ENCODE results near the gene SMAD7.

GRCh38 chr18:48891721-48892120 lies 59.0 kb downstream of the SMAD7 start:
- no peak for TF ChIP-seq POLR2A (IDR thresholded peaks at IDR 0.05)
- TF ChIP-seq, protein P1, sequence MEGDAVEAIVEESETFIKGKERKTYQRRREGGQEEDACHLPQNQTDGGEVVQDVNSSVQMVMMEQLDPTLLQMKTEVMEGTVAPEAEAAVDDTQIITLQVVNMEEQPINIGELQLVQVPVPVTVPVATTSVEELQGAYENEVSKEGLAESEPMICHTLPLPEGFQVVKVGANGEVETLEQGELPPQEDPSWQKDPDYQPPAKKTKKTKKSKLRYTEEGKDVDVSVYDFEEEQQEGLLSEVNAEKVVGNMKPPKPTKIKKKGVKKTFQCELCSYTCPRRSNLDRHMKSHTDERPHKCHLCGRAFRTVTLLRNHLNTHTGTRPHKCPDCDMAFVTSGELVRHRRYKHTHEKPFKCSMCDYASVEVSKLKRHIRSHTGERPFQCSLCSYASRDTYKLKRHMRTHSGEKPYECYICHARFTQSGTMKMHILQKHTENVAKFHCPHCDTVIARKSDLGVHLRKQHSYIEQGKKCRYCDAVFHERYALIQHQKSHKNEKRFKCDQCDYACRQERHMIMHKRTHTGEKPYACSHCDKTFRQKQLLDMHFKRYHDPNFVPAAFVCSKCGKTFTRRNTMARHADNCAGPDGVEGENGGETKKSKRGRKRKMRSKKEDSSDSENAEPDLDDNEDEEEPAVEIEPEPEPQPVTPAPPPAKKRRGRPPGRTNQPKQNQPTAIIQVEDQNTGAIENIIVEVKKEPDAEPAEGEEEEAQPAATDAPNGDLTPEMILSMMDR (IDR thresholded peaks at IDR 0.05): no peak

All from thyroid gland (tissue), 4 donors.